Colonic mucosa (tissue), 4 donors: Measurements from ENCODE around the gene BPIFB2. TPM values are rescaled to one million over a fixed set of nuclear protein-coding genes. Genes with fewer than 3 reads are reported as not detected.

Experiments used
- DNase-seq: peaks from one replicate; pipeline ENCODE4 v3.0.0-alpha.2; 2020
- H3K27ac ChIP-seq: fragments of 200-600 bp; one replicate; pipeline ENCODE4 v1.8.0; 2021
- H3K27me3 ChIP-seq: fragments of 200-600 bp; one replicate; pipeline ENCODE4 v1.8.0; 2021
- H3K36me3 ChIP-seq: fragments of 200-600 bp; one replicate; pipeline ENCODE4 v1.8.0; 2021
- H3K4me1 ChIP-seq: fragments of 200-600 bp; one replicate; pipeline ENCODE4 v1.8.0; 2021; ENCODE audit warnings: mild to moderate bottlenecking
- H3K4me3 ChIP-seq: fragments of 200-600 bp; one replicate; pipeline ENCODE4 v1.8.0; 2021
- H3K9ac ChIP-seq, 2 donors: one replicate each; pipeline ENCODE4 v1.7.0; 2013; ENCODE audit warnings: control low read depth in 2 of 2, low read depth in 2 of 2, low read length in 2 of 2
- H3K9me3 ChIP-seq: fragments of 200-600 bp; one replicate; pipeline ENCODE4 v1.8.0; 2021
- intact Hi-C: fragments of 100-400 bp; cut with DNase I; formaldehyde crosslinking; loops from one replicate; pipeline ENCODE4 v1.14.1; 2022
- total RNA-seq, 2 donors: library from RNA; stranded (reverse); fragmentation: NEBNext Ultra II Directional in 1 of 2; extraction: Animal tissue kit (Norgen Biotek cat#: 25700) in 1 of 2; gene quantifications; one replicate each; pipeline ENCODE4 v1.2.1, GENCODE V29; 2021
- TF ChIP-seq, protein P1 (sequence below): fragments of 200-600 bp; IDR thresholded peaks from one replicate; pipeline ENCODE4 v1.8.0; 2022; ENCODE audit warnings: antibody characterized with exemption, mild to moderate bottlenecking
- donor health status: healthy.
- donor health status: DM: no; HTN: no; CAD: no.
- donor health status: DM: no; HTN: no; CAD: no.

The BPIFB2 gene
- total RNA-seq, 2 donors from 2014 or later = 0.35 TPM; not detected in 1

- TF ChIP-seq, protein P1, sequence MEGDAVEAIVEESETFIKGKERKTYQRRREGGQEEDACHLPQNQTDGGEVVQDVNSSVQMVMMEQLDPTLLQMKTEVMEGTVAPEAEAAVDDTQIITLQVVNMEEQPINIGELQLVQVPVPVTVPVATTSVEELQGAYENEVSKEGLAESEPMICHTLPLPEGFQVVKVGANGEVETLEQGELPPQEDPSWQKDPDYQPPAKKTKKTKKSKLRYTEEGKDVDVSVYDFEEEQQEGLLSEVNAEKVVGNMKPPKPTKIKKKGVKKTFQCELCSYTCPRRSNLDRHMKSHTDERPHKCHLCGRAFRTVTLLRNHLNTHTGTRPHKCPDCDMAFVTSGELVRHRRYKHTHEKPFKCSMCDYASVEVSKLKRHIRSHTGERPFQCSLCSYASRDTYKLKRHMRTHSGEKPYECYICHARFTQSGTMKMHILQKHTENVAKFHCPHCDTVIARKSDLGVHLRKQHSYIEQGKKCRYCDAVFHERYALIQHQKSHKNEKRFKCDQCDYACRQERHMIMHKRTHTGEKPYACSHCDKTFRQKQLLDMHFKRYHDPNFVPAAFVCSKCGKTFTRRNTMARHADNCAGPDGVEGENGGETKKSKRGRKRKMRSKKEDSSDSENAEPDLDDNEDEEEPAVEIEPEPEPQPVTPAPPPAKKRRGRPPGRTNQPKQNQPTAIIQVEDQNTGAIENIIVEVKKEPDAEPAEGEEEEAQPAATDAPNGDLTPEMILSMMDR = no peak
- no peak overlapping the region for H3K4me3 ChIP-seq
- intact Hi-C loops = no loop called here
- H3K9ac ChIP-seq = no peak overlapping the region
- H3K27me3 ChIP-seq = no peaks in the 10 kb centered on the region
- DNase-seq = no peak
- H3K9me3 ChIP-seq = no peaks in the 10 kb centered on the region
- no peaks in the 10 kb centered on the region for H3K36me3 ChIP-seq
- H3K4me1 ChIP-seq = no peaks in the 10 kb centered on the region
- no peak overlapping the region for H3K27ac ChIP-seq
These were observed 27.2 kb upstream of the BPIFB2 start for GRCh38 chr20:32980131-32980941.

- TF ChIP-seq, protein P1 = no peak
- H3K27me3 ChIP-seq = no peaks in the 10 kb centered on the region
- no peaks in the 10 kb centered on the region for H3K36me3 ChIP-seq
- no peaks in the 10 kb centered on the region for H3K9me3 ChIP-seq
- DNase-seq = no peak
- H3K27ac ChIP-seq = no peak overlapping the region
- no peak overlapping the region for H3K9ac ChIP-seq
- H3K4me1 ChIP-seq = no peaks in the 10 kb centered on the region
- H3K4me3 ChIP-seq = no peak overlapping the region
- intact Hi-C loops = no loop called here
These were observed 26.5 kb upstream of the BPIFB2 start for GRCh38 chr20:32980990-32981389.

GRCh38 chr20:32982617-32983458 lies 24.7 kb upstream of the BPIFB2 start:
- H3K9ac ChIP-seq = no peak overlapping the region
- TF ChIP-seq, protein P1 = no peak
- no peak overlapping the region for H3K27ac ChIP-seq
- no peaks in the 10 kb centered on the region for H3K36me3 ChIP-seq
- H3K4me1 ChIP-seq = no peaks in the 10 kb centered on the region
- no peak overlapping the region for H3K4me3 ChIP-seq
- H3K9me3 ChIP-seq = no peaks in the 10 kb centered on the region
- intact Hi-C loops = no loop called here
- no peaks in the 10 kb centered on the region for H3K27me3 ChIP-seq
- DNase-seq = no peak

- Histone ChIP-seq H3K27ac (no peak overlapping the region), H3K9me3 (no peaks in the 10 kb centered on the region), H3K4me3 (no peak overlapping the region), H3K36me3 (no peaks in the 10 kb centered on the region), H3K9ac (no peak overlapping the region), H3K27me3 (no peaks in the 10 kb centered on the region), H3K4me1 (no peaks in the 10 kb centered on the region)
- TF ChIP-seq, protein P1 = no peak
- no peak for DNase-seq
- intact Hi-C loops = no loop called here
These were observed 23.9 kb upstream of the BPIFB2 start for GRCh38 chr20:32983459-32984112.

GRCh38 chr20:32984196-32984595 lies 23.3 kb upstream of the BPIFB2 start:
- DNase-seq = no peak
- TF ChIP-seq, protein P1 = no peak
- Histone ChIP-seq H3K27me3 (no peaks in the 10 kb centered on the region), H3K36me3 (no peaks in the 10 kb centered on the region), H3K4me1 (no peaks in the 10 kb centered on the region), H3K27ac (no peak overlapping the region), H3K9ac (no peak overlapping the region), H3K4me3 (no peak overlapping the region), H3K9me3 (no peaks in the 10 kb centered on the region)
- intact Hi-C loops = no loop called here
